HG02759 (cell line): ENCODE results near the gene GNAS-AS1.

Experiments used
- ATAC-seq: cut with Tn5 transposase; IDR thresholded peaks from one replicate; pipeline ENCODE4 v1.9.1; 2021; ENCODE audit warnings: mild to moderate bottlenecking, moderate library complexity; ENCODE audit not compliant: unreplicated experiment

Gene GNAS-AS1

DNA sequence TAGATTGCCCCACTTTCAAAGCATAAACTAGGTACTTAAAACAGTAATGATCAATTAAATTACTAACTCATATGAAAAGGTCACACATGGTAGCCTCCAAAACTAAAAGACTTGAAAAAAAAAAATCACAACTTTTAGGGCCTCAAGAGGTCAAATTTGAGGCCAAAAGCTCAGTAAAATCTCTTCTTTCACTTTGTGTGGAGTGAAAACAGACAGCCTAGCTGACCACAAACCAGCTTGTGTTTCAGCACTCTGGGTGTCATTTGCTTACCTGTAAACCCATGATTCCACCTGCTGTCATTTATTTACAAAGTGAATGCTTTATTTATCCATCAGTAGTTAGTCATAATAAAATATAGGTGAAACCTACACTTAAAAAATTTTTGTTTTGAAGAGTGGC lies 35.8 kb upstream of the GNAS-AS1 start:
- no peak for ATAC-seq

- ATAC-seq = no peak
Measured at GRCh38 chr20:58884966-58885365, 34.3 kb upstream of the GNAS-AS1 start.

DNA sequence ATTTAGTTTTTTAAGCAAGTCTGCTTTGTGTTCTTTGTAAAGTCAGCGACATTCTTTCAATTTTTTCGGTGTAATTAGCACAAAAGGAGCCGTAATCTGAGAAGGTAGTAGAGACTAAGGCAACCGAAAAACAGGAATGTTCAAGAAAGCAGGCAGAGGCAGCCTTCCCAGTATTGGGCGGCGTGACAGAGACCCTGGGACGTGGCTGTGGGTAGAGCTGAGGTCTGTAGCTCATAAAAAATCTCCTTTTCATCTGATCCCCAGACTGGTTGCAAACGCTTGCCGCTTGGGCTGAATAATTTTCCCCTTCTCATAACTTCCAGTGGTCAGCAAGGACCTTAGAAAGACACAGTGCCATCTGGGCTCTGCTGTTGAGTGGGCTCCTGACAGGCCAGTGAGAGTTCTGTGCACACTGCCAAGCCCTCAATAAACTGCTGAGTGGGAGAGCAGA lies 32.6 kb upstream of the GNAS-AS1 start:
- ATAC-seq = no peak

- ATAC-seq = no peak
Measured at GRCh38 chr20:58882704-58883089, 32.0 kb upstream of the GNAS-AS1 start.

DNA sequence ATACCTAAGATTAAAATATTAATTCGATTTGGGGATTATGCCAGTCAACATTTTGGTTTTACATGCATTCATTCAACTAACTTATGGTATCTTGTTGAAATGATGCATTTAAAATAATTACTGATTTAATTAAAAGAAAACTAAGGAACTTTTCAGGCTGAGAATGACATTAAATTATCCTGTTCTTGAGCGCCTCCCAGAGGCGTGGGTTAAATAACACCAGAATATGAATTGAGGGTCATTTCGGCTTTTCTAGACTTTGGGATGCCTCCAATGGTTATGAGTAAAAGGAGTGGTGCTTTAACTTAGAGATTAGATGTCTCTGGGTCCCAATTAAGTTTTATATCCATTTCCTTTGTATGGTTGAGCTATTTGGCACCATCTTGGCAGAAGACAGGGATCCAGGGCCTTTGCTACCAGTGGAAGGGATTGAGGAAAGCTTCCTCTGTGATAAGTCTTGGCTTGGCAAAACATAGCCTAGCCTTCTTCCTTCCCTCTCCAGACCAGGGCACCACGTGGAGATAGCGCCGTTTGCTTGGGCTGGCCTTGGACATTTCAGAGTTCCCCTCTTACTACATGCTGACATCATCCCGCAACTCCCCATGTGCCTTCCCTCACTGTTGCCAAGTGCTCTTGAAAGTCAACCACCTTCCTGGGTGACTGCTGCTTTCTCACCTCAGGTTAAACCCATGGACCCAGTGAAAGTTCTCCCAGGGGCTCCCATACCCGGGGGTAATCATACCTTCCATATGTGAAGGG lies 30.5 kb upstream of the GNAS-AS1 start:
- ATAC-seq = no peak

DNA sequence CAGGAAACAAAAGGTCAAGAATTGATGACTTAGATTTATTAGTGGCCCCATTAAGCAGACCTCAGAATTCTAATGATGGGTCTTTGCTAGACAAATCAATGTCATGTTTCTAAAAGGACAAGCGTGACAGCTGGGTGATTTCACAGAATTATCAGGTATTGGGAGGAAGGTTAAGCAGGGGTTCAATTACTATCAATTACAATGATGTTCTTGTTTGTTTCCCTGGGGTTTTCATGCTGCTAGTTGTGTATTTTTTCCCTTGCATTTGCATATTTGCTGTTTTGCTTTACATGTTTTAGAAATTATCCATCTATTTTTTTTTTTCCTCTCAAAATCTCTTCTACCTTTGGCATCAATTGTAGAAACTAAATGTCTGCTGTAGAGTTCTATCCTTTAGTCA lies 29.7 kb upstream of the GNAS-AS1 start:
- no peak for ATAC-seq

DNA sequence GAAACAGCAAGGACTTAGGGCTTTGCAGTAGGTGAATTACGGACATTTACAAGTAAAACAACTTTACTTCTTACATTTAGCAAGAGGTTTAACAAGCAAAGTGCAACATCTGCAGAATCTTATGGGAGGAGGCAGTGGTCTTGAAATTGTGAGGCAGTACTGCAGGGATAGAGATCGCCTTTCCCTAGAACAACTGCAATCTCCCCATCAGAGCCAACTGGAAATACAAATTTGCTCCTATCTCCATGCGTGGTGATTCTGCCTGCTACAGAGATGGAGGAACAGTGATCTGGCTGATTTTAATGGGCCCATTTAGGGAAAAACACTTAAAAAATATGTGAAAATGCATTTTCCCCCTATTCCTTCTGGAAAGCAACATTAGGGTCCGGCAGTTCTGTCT lies 27.7 kb upstream of the GNAS-AS1 start:
- no peak for ATAC-seq

DNA sequence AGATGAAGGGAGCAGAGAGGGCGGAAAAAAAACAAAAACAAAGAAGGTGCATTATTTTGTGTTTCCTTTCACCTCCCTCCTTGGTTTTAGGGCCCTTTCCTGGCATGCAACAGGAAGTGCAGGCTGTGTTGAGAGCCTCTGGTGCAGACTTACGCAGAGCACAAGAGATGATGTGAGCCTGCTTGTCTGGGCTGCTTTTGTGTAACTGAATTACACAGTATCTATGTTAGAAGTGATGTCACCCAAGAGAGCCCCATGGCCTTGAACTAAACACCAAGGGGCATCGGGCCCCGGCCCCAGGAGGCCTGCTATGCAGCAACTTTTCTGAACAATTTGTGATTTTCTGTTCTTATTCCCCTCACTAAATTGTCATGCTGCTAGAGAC lies 27.3 kb upstream of the GNAS-AS1 start:
- no peak for ATAC-seq

DNA sequence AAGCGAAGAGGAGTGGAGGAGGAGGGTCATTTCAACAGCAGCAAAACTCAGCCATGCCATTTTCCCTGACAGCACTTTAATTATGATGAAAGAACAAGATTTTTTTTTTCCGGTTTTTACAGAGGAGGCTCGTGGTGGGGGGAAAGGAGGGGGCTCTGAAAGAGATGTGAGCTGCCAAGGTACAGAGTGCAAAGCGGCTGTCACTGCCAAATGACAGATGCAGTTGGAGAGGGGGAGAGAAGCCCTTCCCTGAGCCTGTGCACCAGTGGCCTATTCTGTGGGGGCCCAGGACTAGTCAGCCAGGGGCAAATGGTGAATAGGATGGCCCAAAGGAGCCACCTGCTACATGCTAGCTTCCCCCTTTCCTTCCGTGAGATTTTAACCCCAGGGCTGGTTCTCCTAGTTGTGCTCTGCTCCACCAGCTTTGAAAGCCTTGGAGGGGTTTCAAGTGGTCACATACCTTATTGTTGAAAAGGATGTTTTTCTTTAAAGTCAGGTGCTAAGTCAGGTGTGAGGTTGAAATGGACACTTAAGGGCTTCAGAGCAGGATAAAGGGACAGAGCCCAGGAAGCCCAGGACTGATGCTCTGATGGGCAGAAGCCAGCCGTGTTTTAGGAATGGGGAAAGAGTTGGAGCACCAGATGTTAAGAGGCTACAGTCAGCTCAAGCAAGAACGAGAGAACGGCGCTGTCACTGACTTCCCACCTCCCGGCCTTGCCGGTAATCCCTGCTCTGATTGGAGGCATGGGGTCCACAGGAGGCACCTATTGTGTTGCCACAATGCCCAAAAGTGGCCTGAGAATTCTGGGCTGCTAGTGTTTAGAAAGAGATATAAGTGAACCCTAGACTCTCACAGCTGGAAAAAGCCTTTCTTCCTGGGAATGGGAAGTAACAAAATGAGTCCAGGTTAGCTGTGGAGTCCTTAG lies 26.6 kb upstream of the GNAS-AS1 start:
- ATAC-seq = no peak

DNA sequence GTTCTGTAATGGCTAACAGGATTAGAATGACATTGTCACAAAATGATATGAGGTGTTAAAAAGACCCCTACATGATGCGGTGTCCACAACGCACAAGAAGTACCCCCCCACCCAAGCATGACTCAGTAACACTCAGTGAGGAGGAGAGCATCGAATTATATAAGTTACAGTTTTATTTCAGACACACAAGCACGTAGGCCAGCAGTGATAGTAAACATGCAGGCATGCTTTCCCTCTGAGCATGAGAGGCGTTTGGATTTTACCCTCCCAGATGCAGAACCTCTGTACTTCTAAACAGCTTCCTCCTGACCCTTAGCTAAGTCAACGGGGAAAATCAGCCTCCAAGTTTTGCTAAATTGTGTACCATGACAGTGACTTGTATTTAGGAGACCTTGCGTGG lies 25.7 kb upstream of the GNAS-AS1 start:
- no peak for ATAC-seq

DNA sequence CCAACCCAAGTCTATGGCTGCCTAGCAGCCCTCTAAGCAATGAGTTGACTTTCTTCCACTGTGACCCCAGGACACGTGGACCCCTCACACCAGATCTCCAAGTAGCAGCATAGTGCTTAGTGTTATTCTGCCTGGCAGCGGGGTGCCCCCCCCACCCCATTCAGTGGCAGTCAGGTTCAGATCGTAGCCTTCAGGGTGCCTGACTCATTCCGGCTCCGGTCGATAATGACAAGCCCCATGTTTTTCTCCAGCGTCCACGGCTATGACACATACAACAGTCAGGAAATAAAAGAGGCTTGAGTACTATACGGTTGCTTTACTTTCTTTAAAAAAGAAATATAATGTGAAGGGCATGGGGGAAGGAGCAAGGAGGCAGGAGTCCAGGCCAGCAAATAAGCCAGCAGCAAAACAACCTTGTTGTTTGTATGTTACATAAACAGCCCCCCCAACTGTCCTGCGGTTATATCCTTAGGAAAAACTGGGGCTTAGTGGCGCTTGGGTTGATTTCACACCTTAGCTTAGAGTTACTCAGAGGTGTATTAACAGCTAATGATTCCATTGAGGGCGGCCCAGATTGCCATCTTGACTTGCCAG lies 24.9 kb upstream of the GNAS-AS1 start:
- no peak for ATAC-seq

DNA sequence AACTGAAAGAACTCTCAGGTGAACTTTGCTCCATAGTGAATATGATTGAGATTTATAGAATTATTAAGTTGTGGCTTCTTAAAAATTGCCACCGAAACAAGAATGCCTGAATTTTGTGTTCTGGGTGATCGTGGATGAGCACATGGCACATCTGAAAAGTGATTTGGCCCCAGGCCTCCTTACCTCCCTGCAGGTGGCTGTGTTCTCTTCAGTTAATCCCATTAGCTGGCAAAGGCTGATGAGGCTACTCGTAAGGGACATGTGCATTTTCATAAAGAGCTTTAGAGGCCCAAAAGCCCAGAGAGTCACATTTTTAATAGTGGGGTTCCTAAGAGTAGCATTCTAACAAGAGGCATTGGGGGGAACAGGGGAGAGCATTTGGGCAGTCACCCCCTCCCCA lies 24.4 kb upstream of the GNAS-AS1 start:
- ATAC-seq = no peak

DNA sequence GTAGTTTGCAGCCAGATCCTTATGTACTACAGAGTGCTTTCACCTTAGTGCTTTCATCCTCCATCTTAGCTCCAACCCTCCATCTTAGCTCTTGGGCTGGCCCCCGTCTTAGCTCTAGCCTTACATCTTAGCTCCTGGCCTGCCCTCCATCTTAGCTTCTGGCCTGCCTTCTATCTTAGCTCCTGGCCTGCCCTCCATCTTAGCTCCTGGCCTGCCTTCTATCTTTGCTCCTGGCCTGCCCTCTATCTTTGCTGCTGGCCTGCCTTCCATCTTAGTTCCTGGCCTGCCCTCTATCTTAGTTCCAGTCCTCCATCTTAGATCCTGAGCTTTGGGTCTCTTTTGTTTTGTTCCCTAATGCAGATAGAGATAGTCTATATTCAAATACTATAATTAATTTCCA lies 23.8 kb upstream of the GNAS-AS1 start:
- ATAC-seq = no peak

GRCh38 chr20:58871533-58872102 lies 20.9 kb upstream of the GNAS-AS1 start:
- no peak for ATAC-seq

DNA sequence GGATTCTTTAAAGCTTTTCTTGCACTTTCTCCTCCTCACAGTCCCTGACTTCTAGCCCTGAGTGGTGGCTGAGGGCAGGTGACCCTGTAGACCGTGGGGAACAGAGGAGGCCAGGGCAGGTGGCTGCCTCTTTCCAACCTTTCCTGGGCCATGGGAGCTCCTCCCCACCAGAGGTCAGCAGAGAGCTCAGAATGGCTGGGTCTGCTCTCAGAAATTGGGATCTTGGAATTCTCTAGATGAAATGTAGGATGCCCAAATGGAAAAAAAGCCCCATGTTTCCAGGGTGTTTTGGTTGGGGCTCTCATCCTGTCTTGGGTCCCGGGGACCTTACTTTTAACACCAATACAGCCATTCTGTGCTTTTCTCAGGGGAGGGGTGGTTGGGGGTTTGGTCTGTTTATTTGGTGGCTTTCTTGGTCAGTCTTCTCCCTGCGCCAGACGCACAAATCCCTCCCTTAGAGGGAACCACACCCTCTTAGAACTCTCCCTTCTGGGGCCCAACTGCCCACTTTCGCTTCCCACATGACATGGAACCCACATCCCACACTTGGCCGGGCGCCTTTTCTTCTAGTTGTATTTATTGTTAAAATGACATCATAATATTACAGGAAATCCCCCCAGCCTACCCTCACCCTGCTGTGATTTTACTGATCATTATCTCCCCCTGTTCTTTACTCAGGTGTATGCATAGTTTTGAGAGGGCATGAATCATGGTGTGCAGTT lies 19.8 kb upstream of the GNAS-AS1 start:
- peak; percentile 40 for ATAC-seq

DNA sequence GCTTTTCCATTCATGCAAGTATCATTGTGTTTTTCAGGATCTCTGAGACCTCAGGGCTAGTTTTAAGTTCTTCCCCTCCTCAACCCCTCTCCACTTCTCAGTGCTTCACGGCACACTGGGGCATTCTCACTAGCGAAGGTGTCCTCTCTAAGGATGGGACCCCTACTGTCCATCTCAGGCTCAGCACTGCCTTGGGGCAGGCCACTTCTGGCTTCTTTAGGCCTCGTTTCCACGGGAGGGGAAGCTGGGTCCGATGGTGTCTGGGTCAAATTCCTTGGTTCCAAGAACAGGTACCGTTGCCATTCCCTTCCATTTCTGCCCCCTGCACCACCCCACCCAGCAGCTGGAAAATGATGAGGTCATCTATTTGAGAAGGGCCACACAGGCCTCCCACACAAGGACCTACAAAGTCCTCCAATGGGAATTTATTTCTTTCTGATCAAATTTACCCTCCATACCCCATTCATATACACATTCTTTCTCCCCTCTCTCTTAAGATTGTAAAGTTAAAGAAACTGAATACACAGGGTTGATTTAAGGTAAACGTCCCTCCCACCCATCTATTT lies 19.0 kb upstream of the GNAS-AS1 start:
- ATAC-seq = no peak

DNA sequence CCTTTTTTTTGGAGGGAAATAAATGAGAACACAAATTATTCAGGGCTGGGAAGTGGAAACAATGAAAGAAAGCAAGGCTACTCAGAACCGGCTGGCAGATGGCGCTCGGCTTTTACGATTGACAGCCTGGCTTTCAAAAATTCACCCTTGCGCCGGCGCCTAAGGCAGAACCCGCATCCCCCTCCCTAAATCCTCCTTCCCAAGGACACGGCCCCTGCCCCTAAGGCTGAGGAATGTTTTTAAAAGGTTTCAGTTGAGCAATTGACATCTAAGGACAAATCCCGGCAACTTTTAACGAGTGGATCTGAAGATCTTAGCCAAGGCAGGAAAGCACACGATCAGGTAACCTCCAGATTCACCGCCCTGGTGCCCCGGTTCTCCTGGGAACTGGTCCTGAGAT lies 18.1 kb upstream of the GNAS-AS1 start:
- no peak for ATAC-seq

DNA sequence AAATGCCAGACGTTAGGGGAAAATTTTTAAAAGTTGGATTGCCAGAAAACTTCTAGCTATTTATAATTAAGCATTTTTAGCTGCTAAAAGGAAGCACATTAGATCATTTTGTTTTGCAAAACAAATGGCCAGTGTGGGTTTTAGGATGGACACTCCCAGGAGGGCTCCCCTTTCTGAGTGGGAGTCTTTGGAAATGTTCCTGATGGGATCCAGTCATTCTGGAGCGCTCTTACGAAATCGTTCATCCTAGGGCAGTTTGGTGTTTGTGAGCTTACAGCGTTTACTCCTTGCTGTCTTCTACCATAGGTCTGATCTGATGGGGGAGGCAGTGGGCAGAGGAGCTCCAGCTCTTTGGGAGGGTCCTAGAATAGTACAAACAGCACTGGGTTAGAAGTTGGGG lies 16.5 kb upstream of the GNAS-AS1 start:
- ATAC-seq = no peak

GRCh38 chr20:58865843-58866242 lies 15.1 kb upstream of the GNAS-AS1 start:
- no peak for ATAC-seq

DNA sequence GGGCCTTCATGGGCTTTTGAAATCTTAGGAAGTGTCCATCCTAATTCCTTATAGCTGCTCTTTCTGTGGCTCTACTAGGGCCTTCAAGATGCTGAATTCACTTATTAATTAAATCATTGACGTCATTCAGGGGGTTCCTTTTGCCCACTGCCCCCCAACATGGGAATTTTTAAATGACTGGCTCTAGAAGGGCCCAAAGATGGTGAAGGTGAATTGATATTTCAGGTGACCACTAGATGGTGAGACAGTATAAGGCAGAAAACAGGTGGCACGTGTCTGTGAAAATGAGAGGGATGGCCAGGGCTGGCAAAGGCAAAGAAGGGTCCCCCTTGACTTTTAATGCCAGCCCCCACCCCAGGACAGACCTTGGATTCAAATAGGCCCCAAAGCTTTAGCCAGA lies 13.6 kb upstream of the GNAS-AS1 start:
- ATAC-seq = no peak
